HepG2 (cell line): ENCODE data around the gene BRK1. TPM values are rescaled to one million over a fixed set of nuclear protein-coding genes. Genes with fewer than 3 reads are reported as not detected.

ENCODE experiments used
- ATAC-seq: fragments of 200-7000 bp; cut with Tn5 transposase; 3 replicates; pipeline ENCODE4 v1.9.1; 2020; ENCODE audit warnings: mild to moderate bottlenecking, moderate library complexity
- BruUV-seq: library from RNA; stranded (reverse); fragments of 400-500 nt; replicated peaks from 2 replicates; lab custom pipeline; 2021; lab: Mats Ljungman, UMichigan
- CTCF ChIA-PET: fragments of 300-600 bp; formaldehyde crosslinking; extraction: SDS; loops from one replicate; lab custom pipeline; 2021; ENCODE audit warnings: low total read pairs, inconsistent platforms, low intra/inter-chr PET ratio; lab: Yijun Ruan, JAX
- POLR2A ChIA-PET: fragments of 350-600 bp; sonication (Branson Sonifier 250); formaldehyde crosslinking; loops from one replicate; lab custom pipeline; 2020; ENCODE audit warnings: antibody characterized with exemption, inconsistent platforms; lab: Yijun Ruan, JAX
- DNase-seq: peaks from one replicate; pipeline ENCODE4 v3.0.0-alpha.2; 2015; ENCODE audit warnings: low spot score
- FAIRE-seq: peaks from 3 replicates; lab custom pipeline; 2011; peaks lifted over from hg19 to GRCh38; lab: Jason Lieb, UNC
- H2AFZ ChIP-seq: one replicate; pipeline ENCODE4 v1.6.1; 2011; ENCODE audit warnings: low read length, inconsistent platforms
- H3K27ac ChIP-seq: fragments of 300-600 bp; 3 replicates; pipeline ENCODE4 v1.8.0; 2011; ENCODE audit warnings: mixed run types, mild to moderate bottlenecking, mixed read lengths, low read length, inconsistent platforms; ENCODE audit not compliant: insufficient read depth; ENCODE audit errors: extremely low read length
- H3K27me3 ChIP-seq, 2 experiments: fragments of 200-600 bp in 1 of 2; 2 replicates in 1 of 2; 3 replicates in 1 of 2; pipeline versions ENCODE4 v1.6.0 to v1.8.0; 2011; ENCODE audit warnings: low read length in 2 of 2, mild to moderate bottlenecking in 2 of 2, moderate library complexity in 2 of 2, inconsistent platforms in 1 of 2; ENCODE audit not compliant: insufficient read depth in 2 of 2, control insufficient read depth in 1 of 2
- H3K36me3 ChIP-seq, 2 experiments: fragments of 200-600 bp in 1 of 2; replicated peaks in 1 of 2; 2 replicates in 1 of 2; 3 replicates in 1 of 2; pipeline versions ENCODE4 v1.5.1 to v1.8.0; 2011; ENCODE audit warnings: low read length in 2 of 2, inconsistent platforms in 1 of 2; ENCODE audit not compliant: insufficient read depth in 2 of 2, control insufficient read depth in 1 of 2
- H3K4me1 ChIP-seq: 2 replicates; pipeline ENCODE4 v1.5.1; 2012; ENCODE audit warnings: low read length, inconsistent platforms; ENCODE audit not compliant: insufficient read depth
- H3K4me2 ChIP-seq: 2 replicates; pipeline ENCODE4 v1.6.0; 2011; ENCODE audit warnings: low read depth, low read length, inconsistent platforms
- H3K4me3 ChIP-seq, 3 experiments: fragments of 200-600 bp in 1 of 3; sonication (generic), shearing (Covaris generic) in 1 of 3; replicated peaks in 1 of 3; 2 replicates each; pipeline ENCODE4 v1.5.1; 2011 to 2016; ENCODE audit warnings: low read length in 3 of 3, inconsistent platforms in 2 of 3, low read depth in 2 of 3, mild to moderate bottlenecking in 2 of 3, control low read depth in 1 of 3, mixed read lengths in 1 of 3; ENCODE audit not compliant: insufficient read depth in 1 of 3
- H3K79me2 ChIP-seq: one replicate; pipeline ENCODE4 v1.6.1; 2011; ENCODE audit warnings: low read length, inconsistent platforms; ENCODE audit not compliant: insufficient read depth
- H3K9ac ChIP-seq: 2 replicates; pipeline ENCODE4 v1.6.0; 2011; ENCODE audit warnings: mild to moderate bottlenecking, low read depth, low read length, inconsistent platforms; ENCODE audit not compliant: insufficient read depth
- H3K9me3 ChIP-seq: 2 replicates; pipeline ENCODE4 v1.5.1; 2012; ENCODE audit warnings: mild to moderate bottlenecking, low read length
- H4K20me1 ChIP-seq: 2 replicates; pipeline ENCODE4 v1.6.0; 2011; ENCODE audit warnings: inconsistent platforms, mild to moderate bottlenecking, low read length, moderate library complexity; ENCODE audit not compliant: insufficient read depth
- AGO2 ChIP-seq: fragments of 200-400 bp; formaldehyde crosslinking; optimal IDR thresholded peaks from 2 replicates; pipeline ENCODE3; 2017; ENCODE audit warnings: mild to moderate bottlenecking, low read depth, low read length, moderate library complexity
- ARNT ChIP-seq: fragments of 450-650 bp; IDR thresholded peaks from 2 replicates; pipeline ENCODE4 v1.6.1; 2017
- ELF3 ChIP-seq: IDR thresholded peaks from 2 replicates; pipeline ENCODE4 v1.6.1; 2016; ENCODE audit warnings: missing genetic modification reagents, missing compliant biosample characterization
- FOXO1 ChIP-seq: sonication (generic); formaldehyde crosslinking; IDR thresholded peaks from 2 replicates; pipeline ENCODE4 v1.4.0; 2020; ENCODE audit warnings: missing genetic modification reagents
- HNF4G ChIP-seq, 2 experiments: sonication (generic) in 1 of 2; formaldehyde crosslinking in 1 of 2; IDR thresholded peaks; 2 replicates each; pipeline versions ENCODE4 v1.4.0 to v1.6.1; 2011 to 2020; ENCODE audit warnings: borderline replicate concordance in 2 of 2, low read depth in 2 of 2, mild to moderate bottlenecking in 2 of 2, low read length in 1 of 2, missing genetic modification reagents in 1 of 2, moderate library complexity in 1 of 2
- MYC ChIP-seq: sonication (generic); formaldehyde crosslinking; IDR thresholded peaks from 2 replicates; pipeline ENCODE4 v1.9.0; 2021; ENCODE audit warnings: missing genetic modification reagents, borderline replicate concordance
- POGZ ChIP-seq: sonication (generic); formaldehyde crosslinking; IDR thresholded peaks from 2 replicates; pipeline ENCODE4 v1.4.0; 2020; ENCODE audit warnings: mild to moderate bottlenecking, missing genetic modification reagents
- RFX1 ChIP-seq: fragments of 450-650 bp; IDR thresholded peaks from 2 replicates; pipeline ENCODE4 v1.6.1; 2017
- SAFB2 ChIP-seq: sonication (generic); formaldehyde crosslinking; IDR thresholded peaks from 2 replicates; pipeline ENCODE4 v1.5.1; 2020; ENCODE audit warnings: missing genetic modification reagents, low read depth, mild to moderate bottlenecking, borderline replicate concordance
- SCMH1 ChIP-seq: sonication (generic); formaldehyde crosslinking; IDR thresholded peaks from 2 replicates; pipeline ENCODE4 v1.9.0; 2021; ENCODE audit warnings: missing genetic modification reagents, mild to moderate bottlenecking, borderline replicate concordance
- SUZ12 ChIP-seq: fragments of 150-350 bp; IDR thresholded peaks from 2 replicates; pipeline ENCODE4 v1.6.1; 2014; ENCODE audit warnings: low read depth, low read length
- TBX3 ChIP-seq: fragments of 450-650 bp; IDR thresholded peaks from 2 replicates; pipeline ENCODE4 v1.6.1; 2017; ENCODE audit warnings: antibody characterized with exemption, mild to moderate bottlenecking, inconsistent platforms, borderline replicate concordance
- TSC22D2 ChIP-seq: sonication (generic); formaldehyde crosslinking; IDR thresholded peaks from 2 replicates; pipeline ENCODE4 v1.5.1; 2020; ENCODE audit warnings: missing genetic modification reagents, mild to moderate bottlenecking, borderline replicate concordance
- ZBTB7A ChIP-seq: sonication (generic); formaldehyde crosslinking; IDR thresholded peaks from 2 replicates; pipeline ENCODE4 v1.8.0; 2022; ENCODE audit warnings: mild to moderate bottlenecking, missing genetic modification reagents
- ZNF224 ChIP-seq: sonication (generic); formaldehyde crosslinking; IDR thresholded peaks from 2 replicates; pipeline ENCODE4 v1.5.0; 2020; ENCODE audit warnings: mild to moderate bottlenecking, missing genetic modification reagents
- ZNF430 ChIP-seq: sonication (generic); formaldehyde crosslinking; IDR thresholded peaks from 2 replicates; pipeline ENCODE4 v1.9.0; 2021; ENCODE audit warnings: mild to moderate bottlenecking, missing genetic modification reagents
- ZNF557 ChIP-seq: sonication (generic); formaldehyde crosslinking; IDR thresholded peaks from 2 replicates; pipeline ENCODE4 v1.4.0; 2020; ENCODE audit warnings: missing genetic modification reagents
- ZNF616 ChIP-seq: sonication (generic); formaldehyde crosslinking; IDR thresholded peaks from 2 replicates; pipeline ENCODE4 v1.5.0; 2020; ENCODE audit warnings: low read depth, mild to moderate bottlenecking, missing genetic modification reagents
- ZNF7 ChIP-seq: IDR thresholded peaks from 2 replicates; pipeline ENCODE4 v1.6.1; 2016; ENCODE audit warnings: missing biosample characterization, missing genetic modification reagents
- WGBS: methylation state at CpG from one replicate; pipeline ENCODE4 v1.1.6; 2017; ENCODE audit warnings: low lambda C conversion rate; 5-methylcytosine and 5-hydroxymethylcytosine counted together
- in situ Hi-C: cut with HindIII; loops from 2 replicates; pipeline ENCODE4 v1.10.0; 2017; ENCODE audit warnings: low pct_unique_long_range_greater_than_20kb; ENCODE audit not compliant: extremely low pct_ligation_motif_present
- intact Hi-C: fragments of 100-400 bp; cut with micrococcal nuclease; formaldehyde crosslinking; loops from one replicate; pipeline ENCODE4 v1.10.0; 2022; ENCODE audit not compliant: unreplicated experiment
- polyA plus RNA-seq, 8 experiments: library from polyadenylated mRNA; depleted of rRNA in 3 of 8; stranded (reverse) in 7 of 8; unstranded in 1 of 8; fragments of >200 nt; fragmentation: Illumina TruSeq in 4 of 8; extraction: Trizol in 4 of 8; gene quantifications; 2 replicates each; pipeline versions ENCODE4 v1.2.1 to v1.2.3, GENCODE V29; 2011 to 2016; ENCODE audit warnings: low read depth in 4 of 8, missing spikeins in 1 of 8, mixed read lengths in 1 of 8; ENCODE audit not compliant: insufficient read depth in 1 of 8
- total RNA-seq, 5 experiments: library from RNA; depleted of rRNA; stranded (reverse); fragments of >200 nt; fragmentation: Illumina TruSeq; extraction: Trizol; gene quantifications; 2 replicates each; pipeline ENCODE4 v1.2.3, GENCODE V29; 2016; ENCODE audit warnings: low read depth in 1 of 5
- TF ChIP-seq, protein P1 (sequence below): fragments of 450-650 bp; IDR thresholded peaks from 2 replicates; pipeline ENCODE4 v1.6.1; 2017

The BRK1 gene
- total and polyA plus RNA-seq, 2 of the 13 experiments (the other 11 are each of a cell fraction or from before 2014, with no cell fraction given) = 118 to 155 TPM

DNA sequence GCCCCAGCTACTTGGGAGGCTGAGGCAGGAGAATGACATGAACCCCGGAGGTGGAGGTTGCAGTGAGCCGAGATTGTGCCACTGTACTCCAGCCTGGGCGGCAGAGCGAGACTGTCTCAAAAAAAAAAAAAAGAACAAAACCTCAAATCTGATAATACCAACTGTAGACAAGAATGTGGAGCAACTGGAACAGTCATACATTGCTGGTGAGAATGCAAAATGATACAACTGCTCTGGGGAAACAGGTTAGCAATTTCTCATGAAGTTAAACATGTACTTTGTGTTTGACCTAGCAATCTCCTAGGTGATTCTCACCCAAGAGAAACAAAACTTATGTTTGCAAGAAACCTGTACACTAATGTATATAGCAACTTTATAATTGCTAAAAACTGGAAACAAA lies 21.7 kb downstream of the BRK1 start:
- peaks cover 35% of the 10 kb centered on the region for H3K4me1 ChIP-seq
- no peak overlapping the region for H3K4me3 ChIP-seq
- in situ Hi-C loops = no loop called here
- TF ChIP-seq SCMH1 (CRISPR knock-in tag) = no peak
- no peak for TF ChIP-seq MYC (CRISPR knock-in tag)
- peak; percentile 25; the same call in 1 of the 2 replicates for TF ChIP-seq RFX1
- TF ChIP-seq ZNF7 = peak; percentile 29; the same call in 1 of the 2 replicates
- no peak for TF ChIP-seq ZNF224 (CRISPR knock-in tag)
- TF ChIP-seq TSC22D2 (CRISPR knock-in tag) = no peak
- no peak overlapping the region for H2AFZ ChIP-seq
- no peak overlapping the region for H3K4me2 ChIP-seq
- H3K79me2 ChIP-seq = peaks cover 5% of the 10 kb centered on the region
- H4K20me1 ChIP-seq = no peaks in the 10 kb centered on the region
- H3K36me3 ChIP-seq = no peaks in the 10 kb centered on the region
- intact Hi-C loops = no loop called here
- no TSS peak for BruUV-seq
- no peaks in the 10 kb centered on the region for H3K9me3 ChIP-seq
- H3K27me3 ChIP-seq = no peaks in the 10 kb centered on the region
- FAIRE-seq = no peak
- ATAC-seq = 0 out of 3 replicates have a peak, but pooled peaks have one; percentile 6
- H3K27ac ChIP-seq = no peak overlapping the region
- no peak overlapping the region for H3K9ac ChIP-seq
- CTCF ChIA-PET = no interaction called here
- DNase-seq = peak; percentile 22
- POLR2A ChIA-PET = no interaction called here
- 24% methylated on average over 4 of the region's 4 CpGs for WGBS

GRCh38 chr3:10140996-10141546 lies 25.6 kb downstream of the BRK1 start:
- peak overlapping the region; percentile 89 for H3K9ac ChIP-seq
- no peaks in the 10 kb centered on the region for H3K36me3 ChIP-seq
- ChIA-PET CTCF (no interaction called here), POLR2A (interaction anchor here (0.6 to 3.0 kb wide), 20 partner anchors 11 to 410 kb away, joined by 3 to 23 read pairs (median 5); partner anchors contain the start of genes BRPF1, CRELD1, FANCD2 and IRAK2)
- peaks cover 40% of the 10 kb centered on the region for H3K79me2 ChIP-seq
- H3K4me1 ChIP-seq = peaks cover 69% of the 10 kb centered on the region
- ATAC-seq (peak; percentile 9; the same call in 2 of the 3 replicates), DNase-seq (no peak), FAIRE-seq (no peak)
- intact Hi-C loops = no loop called here
- WGBS = 71% methylated on average over 23 of the region's 23 CpGs
- peak overlapping the region; percentile 37 for H2AFZ ChIP-seq
- peaks cover 29% of the 10 kb centered on the region for H4K20me1 ChIP-seq
- TSS peak; percentile 71 for BruUV-seq
- H3K27me3 ChIP-seq = no peaks in the 10 kb centered on the region
- in situ Hi-C loops = no loop called here
- H3K27ac ChIP-seq = peak overlapping the region; percentile 17
- H3K4me2 ChIP-seq = peak overlapping the region; percentile 98
- peak overlapping the region in 1 of 3 experiments; percentile 89; a peak in 2 of 6 replicates for H3K4me3 ChIP-seq
- H3K9me3 ChIP-seq = no peaks in the 10 kb centered on the region
- TF ChIP-seq FOXO1 = no peak
- no peak for TF ChIP-seq ARNT
- TF ChIP-seq AGO2 = no peak
- no peak for TF ChIP-seq POGZ
- TF ChIP-seq ELF3 (CRISPR knock-in tag) = no peak
- TF ChIP-seq ZNF557 (CRISPR knock-in tag) = no peak
- TF ChIP-seq TBX3 = no peak
- TF ChIP-seq ZBTB7A (CRISPR knock-in tag) = no peak
- no peak for TF ChIP-seq ZNF430 (CRISPR knock-in tag)
- TF ChIP-seq, protein P1, sequence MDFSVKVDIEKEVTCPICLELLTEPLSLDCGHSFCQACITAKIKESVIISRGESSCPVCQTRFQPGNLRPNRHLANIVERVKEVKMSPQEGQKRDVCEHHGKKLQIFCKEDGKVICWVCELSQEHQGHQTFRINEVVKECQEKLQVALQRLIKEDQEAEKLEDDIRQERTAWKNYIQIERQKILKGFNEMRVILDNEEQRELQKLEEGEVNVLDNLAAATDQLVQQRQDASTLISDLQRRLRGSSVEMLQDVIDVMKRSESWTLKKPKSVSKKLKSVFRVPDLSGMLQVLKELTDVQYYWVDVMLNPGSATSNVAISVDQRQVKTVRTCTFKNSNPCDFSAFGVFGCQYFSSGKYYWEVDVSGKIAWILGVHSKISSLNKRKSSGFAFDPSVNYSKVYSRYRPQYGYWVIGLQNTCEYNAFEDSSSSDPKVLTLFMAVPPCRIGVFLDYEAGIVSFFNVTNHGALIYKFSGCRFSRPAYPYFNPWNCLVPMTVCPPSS = no peak
- TF ChIP-seq SAFB2 = no peak
- no peak for TF ChIP-seq SUZ12
- no peak for TF ChIP-seq HNF4G (IDR thresholded peaks at IDR 0.05; ENCODE audit: borderline replicate concordance, low read depth, low read length)
- TF ChIP-seq HNF4G (CRISPR knock-in tag; IDR thresholded peaks at IDR 0.05; ENCODE audit: borderline replicate concordance, low read depth) = no peak
- TF ChIP-seq ZNF616 (CRISPR knock-in tag) = 0 out of 2 replicates have a peak, but pooled peaks have one; percentile 4
